GM23338 (cell line): Measurements from ENCODE around the gene DPP9.

Source experiments
- POLR2AphosphoS5 ChIP-seq: IDR thresholded peaks from 2 replicates; pipeline ENCODE4 v1.6.1; 2016; ENCODE audit warnings: antibody characterized with exemption, low read depth
- TF ChIP-seq, protein P1 (sequence below), 2 experiments: fragments of 200-600 bp in 1 of 2; sonication (generic) in 1 of 2; conservative IDR thresholded peaks; 2 replicates each; pipeline versions ENCODE4 v1.5.1 to v1.6.1; 2016 to 2017; ENCODE audit warnings: antibody characterized with exemption in 2 of 2, low read depth in 2 of 2, mild to moderate bottlenecking in 2 of 2, moderate library complexity in 1 of 2

DNA sequence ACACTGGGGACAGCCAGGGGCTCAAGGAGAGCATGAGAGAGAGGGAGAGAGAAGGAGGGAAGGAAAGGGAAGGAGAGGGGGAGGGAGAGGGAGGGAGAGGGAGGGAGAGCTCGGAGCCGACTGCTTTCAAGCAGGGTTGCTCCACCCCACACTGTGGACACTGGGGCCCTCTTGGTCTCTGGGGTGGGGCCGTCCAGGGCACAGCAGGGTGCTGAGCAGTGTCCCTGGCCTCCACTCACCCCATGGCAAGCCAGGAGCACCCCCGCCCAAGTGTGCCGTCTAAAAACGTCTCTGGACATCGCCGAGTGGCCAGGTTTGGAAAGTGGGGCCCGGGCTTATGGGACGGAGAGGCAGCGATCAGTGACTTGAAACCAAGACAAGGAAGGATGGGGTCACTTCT, 20.9 kb downstream of the DPP9 start:
- TF ChIP-seq, protein P1, sequence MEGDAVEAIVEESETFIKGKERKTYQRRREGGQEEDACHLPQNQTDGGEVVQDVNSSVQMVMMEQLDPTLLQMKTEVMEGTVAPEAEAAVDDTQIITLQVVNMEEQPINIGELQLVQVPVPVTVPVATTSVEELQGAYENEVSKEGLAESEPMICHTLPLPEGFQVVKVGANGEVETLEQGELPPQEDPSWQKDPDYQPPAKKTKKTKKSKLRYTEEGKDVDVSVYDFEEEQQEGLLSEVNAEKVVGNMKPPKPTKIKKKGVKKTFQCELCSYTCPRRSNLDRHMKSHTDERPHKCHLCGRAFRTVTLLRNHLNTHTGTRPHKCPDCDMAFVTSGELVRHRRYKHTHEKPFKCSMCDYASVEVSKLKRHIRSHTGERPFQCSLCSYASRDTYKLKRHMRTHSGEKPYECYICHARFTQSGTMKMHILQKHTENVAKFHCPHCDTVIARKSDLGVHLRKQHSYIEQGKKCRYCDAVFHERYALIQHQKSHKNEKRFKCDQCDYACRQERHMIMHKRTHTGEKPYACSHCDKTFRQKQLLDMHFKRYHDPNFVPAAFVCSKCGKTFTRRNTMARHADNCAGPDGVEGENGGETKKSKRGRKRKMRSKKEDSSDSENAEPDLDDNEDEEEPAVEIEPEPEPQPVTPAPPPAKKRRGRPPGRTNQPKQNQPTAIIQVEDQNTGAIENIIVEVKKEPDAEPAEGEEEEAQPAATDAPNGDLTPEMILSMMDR (conservative IDR thresholded peaks at IDR 0.05; ENCODE audit: low read depth in 2 of 2) = no peak
- no peak for TF ChIP-seq POLR2AphosphoS5
